ENCODE results near the gene CACNA1I.

CACNA1I gene

DNA sequence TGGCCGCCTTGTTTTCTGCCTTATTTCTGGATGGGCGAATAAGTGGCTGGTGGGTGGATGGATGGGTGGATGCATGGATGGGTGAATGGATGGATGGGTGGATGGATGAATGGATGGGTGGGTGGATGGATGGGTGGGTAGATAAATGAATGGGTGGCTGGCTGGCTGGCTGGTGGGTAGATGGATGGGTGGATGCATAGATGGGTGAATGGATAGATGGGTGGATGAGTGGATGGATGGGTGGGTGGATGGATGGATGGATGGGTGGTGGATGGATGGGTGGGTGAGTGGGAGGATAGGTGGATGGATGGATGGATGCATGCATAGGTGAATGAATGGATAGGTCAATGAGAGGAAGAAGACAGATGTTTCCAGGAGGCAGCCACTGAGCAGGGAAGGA lies 98.9 kb downstream of the CACNA1I start:
- DNase-seq (ENCODE audit: low spot score) = no peak

DNA sequence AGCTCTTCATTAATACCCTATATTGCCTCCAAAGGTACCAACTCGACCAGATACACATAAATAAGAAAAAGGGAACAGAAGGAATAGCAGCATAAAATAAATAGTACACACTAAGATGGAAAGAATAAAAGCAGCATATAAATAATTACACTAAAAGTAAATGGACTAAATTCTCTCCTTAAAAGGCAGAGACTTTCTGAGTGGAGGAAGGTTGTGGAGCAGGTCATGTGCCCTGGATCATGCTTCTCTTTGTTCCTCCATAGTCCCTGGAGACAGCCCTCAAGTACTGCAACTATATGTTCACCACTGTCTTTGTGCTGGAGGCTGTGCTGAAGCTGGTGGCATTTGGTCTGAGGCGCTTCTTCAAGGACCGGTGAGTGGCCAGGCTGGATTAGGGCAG lies 101.4 kb downstream of the CACNA1I start:
- DNase-seq (ENCODE audit: low spot score) = no peak

DNA sequence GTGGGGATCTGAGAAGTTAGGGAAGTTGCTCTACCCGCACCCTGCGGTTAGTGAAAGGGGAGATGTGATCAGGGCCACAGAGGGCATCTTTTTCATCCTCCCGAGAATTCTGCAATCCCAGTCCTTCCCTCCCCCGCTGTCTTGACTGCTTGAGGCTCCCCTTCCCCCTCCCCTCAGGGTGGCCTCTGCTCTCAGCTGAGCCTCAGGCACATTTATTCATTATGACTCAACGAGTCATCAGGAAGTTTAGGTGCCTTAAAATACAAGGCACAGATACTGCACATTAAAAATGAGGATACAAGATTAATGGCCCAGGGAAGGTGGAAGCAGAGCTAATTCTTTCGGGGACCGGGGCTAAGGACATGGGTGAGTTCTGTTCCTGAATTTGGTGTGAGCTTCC lies 104.0 kb downstream of the CACNA1I start:
- no peak for DNase-seq (ENCODE audit: low spot score)

DNA sequence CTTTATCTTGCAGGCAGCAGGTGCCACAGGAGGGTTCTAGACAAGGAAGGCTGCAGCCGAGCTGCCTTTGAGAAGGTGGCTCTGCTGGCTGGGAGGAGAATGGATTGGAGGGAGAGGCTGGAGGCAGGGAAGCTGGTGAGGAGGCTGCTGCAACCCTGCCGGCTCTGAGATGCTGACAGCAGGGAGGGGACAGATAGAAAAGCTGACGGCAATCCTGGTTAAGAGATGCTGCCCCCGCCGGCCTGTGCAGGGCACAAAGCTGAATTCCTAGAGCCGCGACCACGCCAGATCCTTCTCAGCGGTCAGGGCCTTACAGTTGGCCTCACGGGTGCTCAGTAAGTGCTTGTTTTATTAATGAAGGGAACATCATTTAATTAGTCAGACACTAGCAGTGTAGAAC lies 105.4 kb downstream of the CACNA1I start:
- no peak for DNase-seq (ENCODE audit: low spot score)

DNA sequence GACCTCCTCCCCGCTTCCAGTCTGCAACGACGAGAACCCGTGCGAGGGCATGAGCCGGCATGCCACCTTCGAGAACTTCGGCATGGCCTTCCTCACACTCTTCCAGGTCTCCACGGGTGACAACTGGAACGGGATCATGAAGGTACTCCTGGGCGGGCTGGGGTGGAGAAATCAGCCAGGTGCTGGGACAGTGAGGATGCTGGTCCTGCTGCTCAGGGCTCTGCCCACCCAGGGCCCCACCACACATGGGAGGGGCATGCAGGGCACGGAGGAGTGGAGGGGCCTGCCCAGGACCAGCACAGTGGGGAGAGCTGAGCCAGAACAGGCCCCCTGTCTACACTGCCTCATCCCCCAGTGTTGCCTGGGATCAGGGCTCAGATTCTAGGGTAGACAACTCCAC lies 107.4 kb downstream of the CACNA1I start:
- DNase-seq (ENCODE audit: low spot score) = no peak

DNA sequence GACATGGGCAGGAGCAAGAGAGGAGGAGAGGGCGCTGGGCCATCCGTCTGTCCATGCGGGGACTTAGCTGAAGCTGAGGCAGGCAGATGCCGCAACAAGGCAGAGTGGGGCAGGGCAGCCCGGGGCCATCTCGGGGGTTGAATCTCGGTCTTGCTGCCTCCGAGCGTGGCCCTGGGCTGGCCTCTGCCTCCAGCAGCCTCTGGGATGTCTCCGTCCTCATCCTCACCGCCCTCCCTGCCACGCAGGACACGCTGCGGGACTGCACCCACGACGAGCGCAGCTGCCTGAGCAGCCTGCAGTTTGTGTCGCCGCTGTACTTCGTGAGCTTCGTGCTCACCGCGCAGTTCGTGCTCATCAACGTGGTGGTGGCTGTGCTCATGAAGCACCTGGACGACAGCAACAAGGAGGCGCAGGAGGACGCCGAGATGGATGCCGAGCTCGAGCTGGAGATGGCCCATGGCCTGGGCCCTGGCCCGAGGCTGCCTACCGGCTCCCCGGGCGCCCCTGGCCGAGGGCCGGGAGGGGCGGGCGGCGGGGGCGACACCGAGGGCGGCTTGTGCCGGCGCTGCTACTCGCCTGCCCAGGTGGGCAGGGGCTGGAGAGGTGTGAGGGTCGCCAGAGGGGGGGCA lies 108.4 kb downstream of the CACNA1I start:
- DNase-seq (ENCODE audit: low spot score) = no peak

DNA sequence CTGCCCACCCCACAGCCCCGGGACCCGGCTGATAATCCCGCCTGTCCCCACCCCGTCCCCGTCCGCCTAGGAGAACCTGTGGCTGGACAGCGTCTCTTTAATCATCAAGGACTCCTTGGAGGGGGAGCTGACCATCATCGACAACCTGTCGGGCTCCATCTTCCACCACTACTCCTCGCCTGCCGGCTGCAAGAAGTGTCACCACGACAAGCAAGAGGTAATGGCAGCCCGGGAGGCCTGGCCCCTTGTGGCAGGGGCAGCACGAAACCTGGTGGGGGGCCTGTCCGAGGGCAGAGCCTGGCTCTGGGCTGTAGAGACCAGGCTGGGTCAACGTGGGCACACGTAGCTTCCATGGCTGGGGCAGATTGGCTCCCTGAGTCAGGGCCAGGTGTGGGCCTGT lies 109.1 kb downstream of the CACNA1I start:
- DNase-seq (ENCODE audit: low spot score) = no peak

DNA sequence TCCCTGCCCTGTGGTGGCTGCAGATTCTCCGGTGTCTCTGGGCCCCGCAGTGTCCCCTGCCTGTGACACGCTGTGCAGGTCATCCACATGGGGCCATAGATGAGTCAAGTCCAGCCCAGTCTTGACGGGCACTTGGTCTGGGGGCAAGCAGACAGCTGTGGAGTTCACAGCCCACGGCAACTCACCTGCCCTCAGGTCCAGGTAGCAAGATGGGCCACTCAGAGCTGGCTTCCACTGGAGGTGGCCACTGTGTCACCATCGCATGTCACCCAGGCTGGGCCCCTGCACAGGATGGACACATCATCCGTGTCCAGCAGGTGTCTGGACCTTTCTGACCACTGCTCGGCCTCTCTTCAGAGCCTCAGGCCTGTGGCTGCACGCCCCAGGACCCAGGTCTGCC lies 109.9 kb downstream of the CACNA1I start:
- no peak for DNase-seq (ENCODE audit: low spot score)

DNA sequence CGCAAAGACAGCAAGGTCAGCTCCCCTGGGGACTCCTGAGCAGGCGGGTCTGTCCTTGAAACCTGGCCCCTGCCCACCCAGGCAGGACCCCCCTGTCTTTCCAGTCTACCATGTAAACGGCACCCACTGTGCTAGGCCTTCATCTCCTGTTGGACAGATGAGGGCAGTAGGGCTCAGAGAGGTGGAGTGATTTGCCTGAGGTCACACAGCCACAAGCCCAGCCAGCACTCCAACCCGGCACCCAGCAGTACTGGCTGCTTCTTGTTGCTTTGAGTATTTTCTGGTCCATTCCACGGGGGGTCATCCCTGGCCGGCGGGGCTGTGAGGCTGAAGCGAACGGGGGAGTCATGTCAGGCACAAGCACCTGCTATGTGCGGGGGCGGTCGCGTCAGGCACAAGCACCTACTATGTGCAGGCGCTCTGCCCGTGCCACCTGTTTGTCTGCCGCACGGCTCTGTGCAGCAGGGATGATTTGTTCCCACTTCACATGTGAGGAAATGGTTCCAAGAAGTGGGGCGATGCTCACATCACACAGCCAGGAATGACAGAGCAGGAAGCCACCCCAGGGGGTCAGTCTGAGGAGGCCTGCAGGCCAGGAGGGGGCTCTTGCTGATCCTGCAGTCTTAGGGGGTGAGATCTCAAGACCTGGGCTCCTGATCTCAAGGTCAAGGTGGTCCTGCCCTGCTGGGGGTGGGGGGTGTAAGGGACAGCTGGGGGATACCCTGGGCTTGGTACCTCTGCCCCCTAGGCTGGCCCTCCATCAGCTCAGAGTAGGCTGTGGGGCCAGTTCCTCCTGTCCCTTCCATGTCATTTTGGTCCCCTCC lies 110.7 kb downstream of the CACNA1I start:
- DNase-seq (ENCODE audit: low spot score) = no peak

DNA sequence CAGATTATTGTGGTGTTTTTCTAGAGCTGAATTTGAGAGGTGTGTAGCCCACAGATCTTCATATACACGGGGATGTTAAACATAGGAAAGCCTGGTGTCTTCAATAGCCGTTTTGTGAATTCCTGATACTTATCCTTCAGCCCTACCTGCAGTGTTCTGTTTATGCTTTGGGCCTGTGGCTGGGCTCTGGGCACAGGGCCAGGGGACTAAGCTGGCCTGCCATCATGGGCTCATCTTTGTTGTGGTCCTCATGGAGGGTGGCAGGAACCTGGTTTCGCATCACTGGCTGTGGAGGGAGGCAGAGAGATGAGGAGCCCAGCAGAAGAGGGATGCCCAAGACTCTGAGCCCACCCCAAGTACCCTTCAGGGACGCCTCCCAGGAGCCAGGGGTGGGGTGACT lies 112.4 kb downstream of the CACNA1I start:
- no peak for DNase-seq (ENCODE audit: low spot score)

DNA sequence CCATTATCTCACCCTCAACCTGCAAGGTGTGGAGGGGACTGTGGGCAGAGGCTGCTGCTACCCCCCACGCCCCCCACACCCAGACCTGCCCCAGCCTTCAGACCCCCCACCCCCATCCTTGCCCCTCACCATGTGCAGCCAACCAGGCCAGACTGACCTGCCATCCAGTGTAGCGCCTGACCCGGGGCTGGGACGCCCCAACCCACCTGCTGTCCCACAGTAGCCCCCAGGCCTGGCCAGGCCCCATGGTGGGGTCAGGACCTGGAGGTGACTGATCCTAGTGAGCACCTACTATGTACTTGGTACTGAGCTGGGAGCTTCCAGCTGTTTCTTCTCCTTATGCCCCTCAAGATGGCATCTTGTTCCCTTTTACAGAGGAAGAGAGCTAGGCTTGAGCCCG lies 113.1 kb downstream of the CACNA1I start:
- DNase-seq (ENCODE audit: low spot score) = no peak

DNA sequence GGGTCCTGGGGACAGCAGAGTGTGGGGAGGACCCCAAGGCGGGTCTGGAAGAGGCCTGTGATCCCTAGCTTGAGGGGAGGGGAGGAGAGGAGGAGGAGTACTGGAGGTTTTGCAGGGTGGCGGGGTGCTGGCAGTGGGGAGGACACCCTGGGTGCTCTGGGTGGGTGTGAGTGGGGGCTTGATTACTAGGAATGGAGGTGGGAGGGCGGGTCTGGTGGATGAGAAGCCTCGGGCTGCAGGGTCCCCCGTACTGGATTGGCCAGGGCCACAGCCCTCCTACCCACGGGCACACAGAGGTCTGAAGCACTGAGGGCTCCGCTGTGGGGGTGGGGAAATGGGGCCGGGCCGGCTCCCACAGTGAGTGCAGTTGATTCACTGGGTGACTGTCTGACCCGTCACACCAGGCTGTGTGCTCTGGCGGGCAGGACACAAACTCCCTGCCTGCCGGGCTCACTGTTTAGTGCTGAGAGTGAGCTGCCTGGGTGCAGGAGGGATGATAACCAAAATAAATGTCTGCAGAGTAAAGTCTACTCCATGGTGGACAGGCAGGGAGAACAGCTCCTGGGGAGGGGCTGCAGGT lies 114.2 kb downstream of the CACNA1I start:
- DNase-seq (ENCODE audit: low spot score) = peak; percentile 12

DNA sequence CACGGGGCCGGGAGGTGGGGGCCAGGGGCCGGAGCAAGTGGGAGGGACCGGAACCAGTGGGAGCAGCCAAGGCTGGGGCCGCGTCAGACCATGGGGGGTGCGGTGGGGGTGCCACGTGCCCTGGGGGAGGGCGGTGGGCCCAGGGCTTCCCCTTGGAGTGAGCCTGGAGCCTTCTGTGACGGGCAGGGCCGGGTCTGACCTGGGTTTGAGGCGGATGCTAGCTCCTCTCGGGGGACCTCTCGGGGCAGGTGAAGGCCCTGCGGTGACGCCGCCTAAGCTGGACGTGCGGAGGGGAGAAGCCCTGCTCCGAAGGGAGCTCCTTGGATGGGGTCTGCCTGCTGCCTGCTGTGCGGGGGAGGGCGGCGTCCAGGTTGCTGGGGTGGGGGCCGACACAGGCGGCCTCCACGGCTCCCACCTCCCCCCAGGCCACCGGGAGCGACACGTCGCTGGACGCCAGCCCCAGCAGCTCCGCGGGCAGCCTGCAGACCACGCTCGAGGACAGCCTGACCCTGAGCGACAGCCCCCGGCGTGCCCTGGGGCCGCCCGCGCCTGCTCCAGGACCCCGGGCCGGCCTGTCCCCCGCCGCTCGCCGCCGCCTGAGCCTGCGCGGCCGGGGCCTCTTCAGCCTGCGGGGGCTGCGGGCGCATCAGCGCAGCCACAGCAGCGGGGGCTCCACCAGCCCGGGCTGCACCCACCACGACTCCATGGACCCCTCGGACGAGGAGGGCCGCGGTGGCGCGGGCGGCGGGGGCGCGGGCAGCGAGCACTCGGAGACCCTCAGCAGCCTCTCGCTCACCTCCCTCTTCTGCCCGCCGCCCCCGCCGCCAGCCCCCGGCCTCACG lies 115.0 kb downstream of the CACNA1I start:
- no peak for DNase-seq (ENCODE audit: low spot score)

DNA sequence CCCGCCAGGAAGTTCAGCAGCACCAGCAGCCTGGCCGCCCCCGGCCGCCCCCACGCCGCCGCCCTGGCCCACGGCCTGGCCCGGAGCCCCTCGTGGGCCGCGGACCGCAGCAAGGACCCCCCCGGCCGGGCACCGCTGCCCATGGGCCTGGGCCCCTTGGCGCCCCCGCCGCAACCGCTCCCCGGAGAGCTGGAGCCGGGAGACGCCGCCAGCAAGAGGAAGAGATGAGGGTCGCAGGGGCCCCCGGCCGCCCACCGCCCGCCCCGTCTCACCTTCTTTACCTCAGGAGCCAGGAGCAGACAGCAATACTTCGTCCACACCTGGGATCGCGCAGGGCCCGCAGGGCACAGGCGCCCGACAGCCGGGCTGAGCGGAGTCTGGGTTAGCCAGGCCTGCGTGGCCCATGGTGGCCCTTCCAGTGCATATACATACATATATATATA lies 115.6 kb downstream of the CACNA1I start:
- DNase-seq (ENCODE audit: low spot score) = no peak

DNA sequence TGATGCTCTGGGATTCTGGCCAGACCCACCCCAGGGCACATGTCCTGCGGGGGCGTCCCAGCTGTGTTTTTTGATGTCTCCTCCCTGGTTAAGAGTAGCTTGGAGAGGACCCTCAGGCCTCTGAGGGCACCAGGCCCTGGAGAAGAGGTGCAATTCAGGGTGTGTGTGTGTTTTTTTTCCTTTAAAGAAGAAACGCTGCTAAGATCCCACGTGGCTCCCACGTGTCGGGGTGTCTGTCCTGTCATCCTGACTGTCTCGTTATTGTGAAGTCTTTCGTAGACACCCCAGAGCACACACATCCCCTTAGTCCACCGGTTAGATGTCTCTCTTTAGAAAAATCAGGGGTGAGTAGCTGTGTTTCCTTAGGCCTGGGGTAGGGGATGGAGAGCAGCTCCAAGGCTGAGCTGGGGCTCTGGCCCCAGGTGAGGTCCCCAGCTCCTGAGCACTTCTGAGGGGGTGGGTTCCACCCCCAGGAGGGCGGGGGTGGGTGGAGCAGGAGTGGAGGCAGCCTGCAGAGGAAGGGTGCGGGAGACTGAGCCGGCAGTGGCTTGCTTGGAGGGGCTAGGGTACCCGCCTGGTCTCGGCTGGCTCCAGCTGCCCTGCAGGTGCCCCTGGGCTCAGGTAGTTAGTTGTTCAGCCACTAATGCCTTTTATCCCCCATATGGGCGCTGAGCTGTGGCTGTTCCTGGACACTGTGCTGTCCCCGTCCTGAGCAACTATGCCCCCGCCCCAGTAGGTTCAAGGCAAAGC lies 116.4 kb downstream of the CACNA1I start:
- DNase-seq (ENCODE audit: low spot score) = no peak

DNA sequence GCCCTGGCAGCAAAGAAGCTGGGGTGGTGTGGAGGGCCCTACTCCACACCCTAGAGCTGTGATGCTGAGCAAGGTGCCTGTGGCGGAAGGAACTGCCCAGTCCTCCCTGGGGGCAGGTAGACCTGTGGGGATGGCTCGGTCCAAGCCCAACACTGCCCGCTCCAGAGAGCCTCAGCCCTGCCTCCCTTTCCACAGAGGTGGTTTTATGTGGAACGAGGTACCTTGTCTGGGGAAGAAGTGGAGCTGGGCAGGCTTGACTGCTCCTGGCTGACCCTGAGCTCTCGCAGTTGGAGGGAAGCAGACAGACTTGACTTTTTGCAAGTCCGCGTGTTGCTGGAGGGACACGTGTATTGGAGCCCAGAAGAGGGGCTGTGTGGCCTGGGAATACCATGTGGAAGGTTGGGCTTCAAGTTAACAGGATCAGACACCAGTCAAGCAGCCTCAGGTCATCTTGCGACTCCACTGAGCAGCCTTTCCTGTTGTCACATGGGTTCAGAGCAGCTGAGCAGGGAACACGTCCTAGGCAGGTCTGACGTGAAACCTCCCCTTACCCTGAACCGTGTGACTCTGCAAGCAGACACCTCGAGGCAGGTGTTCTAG lies 117.7 kb downstream of the CACNA1I start:
- no peak for DNase-seq (ENCODE audit: low spot score)

DNA sequence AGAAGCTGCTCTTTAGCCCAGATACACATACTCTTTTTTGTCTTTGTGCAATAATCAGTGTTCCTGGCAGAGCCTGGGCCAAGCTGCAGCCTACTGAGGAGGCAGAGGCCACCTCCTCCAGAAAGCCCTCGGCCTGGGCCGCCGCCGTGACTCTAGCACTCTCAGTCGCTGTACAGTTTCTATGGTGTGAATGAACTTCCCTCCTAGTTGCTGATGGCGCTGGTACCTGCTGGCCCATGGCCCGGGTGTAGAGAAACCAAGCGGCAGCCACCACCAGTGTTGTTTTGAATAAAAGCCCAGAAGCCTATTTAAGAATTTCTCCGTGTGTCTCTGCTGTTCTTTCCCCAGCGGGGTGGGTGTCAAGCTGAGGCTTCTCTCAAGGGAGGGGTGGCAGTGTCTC lies 118.9 kb downstream of the CACNA1I start:
- DNase-seq (ENCODE audit: low spot score) = no peak

DNA sequence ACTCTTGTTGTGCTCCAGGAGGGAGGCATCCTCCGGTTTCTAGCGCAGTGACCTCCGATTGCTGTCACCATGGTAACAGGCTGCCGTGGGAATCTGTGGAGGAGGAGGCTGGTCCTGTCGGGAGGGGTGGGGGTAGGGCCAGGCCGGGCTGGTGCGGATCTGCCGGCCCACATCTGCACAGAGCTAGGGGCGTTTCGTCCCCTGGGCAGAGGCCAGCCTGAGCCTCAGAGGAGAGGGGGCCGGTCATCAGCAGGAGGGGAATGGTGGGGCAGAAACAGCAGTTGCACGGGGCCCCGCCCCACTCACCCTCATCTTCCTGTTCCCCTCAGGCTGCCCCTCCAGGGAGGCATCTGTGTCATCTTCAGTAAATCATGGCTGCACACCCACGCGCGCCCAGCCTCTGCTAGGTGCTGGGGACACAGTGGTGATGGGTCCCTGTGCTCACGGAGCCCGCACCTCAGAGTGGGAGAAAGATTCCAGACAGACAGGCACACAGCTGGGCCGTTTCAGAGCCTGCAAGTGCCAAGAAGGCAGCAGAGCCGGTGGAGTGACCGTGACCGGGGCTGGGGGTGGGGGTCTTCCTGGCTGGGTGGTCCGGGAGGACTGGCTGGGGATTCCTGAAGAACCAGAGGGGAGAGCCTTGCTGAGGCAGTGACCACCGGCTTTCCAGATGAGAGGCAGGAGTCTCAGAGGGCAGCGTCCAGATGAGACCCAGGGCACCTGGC lies 120.5 kb downstream of the CACNA1I start:
- no peak for DNase-seq (ENCODE audit: low spot score)

DNA sequence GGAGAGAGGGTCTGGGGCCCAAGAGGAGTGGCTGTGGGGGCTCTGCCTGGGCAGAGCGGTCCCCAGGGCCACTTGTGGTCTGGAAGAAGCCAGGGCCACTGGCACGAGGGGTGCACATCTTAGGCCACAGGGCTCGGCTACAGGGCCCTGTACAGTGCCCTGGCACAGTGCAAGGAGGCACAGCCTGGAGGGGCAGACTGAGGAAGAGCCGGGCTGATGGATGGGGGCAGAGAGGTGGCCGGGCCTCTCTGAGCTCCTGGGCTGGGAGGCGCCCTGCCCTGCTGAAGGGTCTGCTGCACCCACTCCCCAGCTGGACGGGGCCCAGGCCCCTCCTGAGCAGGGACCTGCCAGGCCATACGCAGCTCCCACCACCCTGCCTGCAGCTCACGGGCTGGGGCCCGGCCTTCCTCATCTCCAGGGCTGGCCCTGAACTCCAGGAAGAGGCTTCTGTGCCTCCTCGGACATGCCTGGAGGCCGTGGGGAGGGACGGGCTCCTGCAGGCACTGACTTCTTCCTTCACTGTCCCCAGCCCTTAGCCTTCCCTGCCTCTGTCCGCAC lies 123.5 kb downstream of the CACNA1I start:
- no peak for DNase-seq (ENCODE audit: low spot score)

DNA sequence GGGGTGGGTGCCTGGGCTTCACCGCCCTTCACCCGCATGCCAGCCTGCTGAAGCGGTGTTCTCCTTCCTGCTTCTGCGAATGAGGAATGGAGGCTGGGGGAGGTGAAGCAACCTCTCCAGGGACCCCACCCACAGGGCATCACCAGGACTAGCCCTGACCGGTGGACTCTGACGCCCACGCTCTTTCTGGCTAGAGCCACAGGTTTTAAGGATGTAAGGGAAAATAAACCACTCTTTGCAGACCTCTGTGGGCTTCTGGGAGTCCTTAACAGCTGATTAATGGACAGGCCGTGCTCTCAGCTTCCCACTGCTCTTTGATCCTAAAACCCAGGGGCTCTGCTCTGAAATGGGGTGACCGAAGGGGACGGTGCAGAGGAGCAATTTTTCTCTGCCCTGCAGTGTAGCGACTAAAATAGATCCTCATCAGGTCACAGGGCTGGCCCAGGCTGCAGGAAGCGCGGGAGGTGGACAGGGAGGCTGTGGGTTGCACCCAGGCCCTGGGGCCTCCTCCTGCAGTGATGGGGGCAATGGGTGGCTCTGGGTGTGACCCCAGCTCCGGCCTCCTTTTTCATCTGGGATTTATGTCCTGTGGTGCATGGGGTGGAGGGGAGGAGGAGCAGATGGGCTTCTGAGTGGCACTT lies 127.4 kb downstream of the CACNA1I start:
- no peak for DNase-seq (ENCODE audit: low spot score)
